H1 (cell line): ENCODE measurements around the gene BICDL1. TPM values are rescaled to one million over a fixed set of nuclear protein-coding genes. Genes with fewer than 3 reads are reported as not detected.

Source experiments
- ASH2L ChIP-seq: fragments of 200-600, 300-600 bp; sonication (generic); IDR thresholded peaks from one replicate; pipeline ENCODE4 v1.7.1; 2017; ENCODE audit warnings: low read length
- CBX8 ChIP-seq: fragments of 300-800, 300-1000 bp; sonication (generic); IDR thresholded peaks from 2 replicates; pipeline ENCODE4 v1.7.1; 2016; ENCODE audit warnings: low read depth, low read length, borderline replicate concordance
- CHD1 ChIP-seq: IDR thresholded peaks from 2 replicates; pipeline ENCODE4 v1.6.1; 2012; ENCODE audit warnings: low read depth, low read length, improper control_type of control experiment
- FOSL1 ChIP-seq: IDR thresholded peaks from 2 replicates; pipeline ENCODE4 v1.6.1; 2011; ENCODE audit warnings: mild to moderate bottlenecking, low read depth, low read length, moderate library complexity; ENCODE audit not compliant: insufficient read depth
- NANOG ChIP-seq: IDR thresholded peaks from 2 replicates; pipeline ENCODE4 v1.6.1; 2011; ENCODE audit warnings: low read length, low read depth, mild to moderate bottlenecking, inconsistent platforms; ENCODE audit not compliant: insufficient read depth, poor library complexity, severe bottlenecking
- SAP30 ChIP-seq: fragments of 300-600 bp; sonication (generic); IDR thresholded peaks from 2 replicates; pipeline ENCODE4 v1.7.1; 2012; ENCODE audit warnings: low read length, moderate library complexity, mild to moderate bottlenecking, inconsistent platforms; ENCODE audit not compliant: insufficient read depth, insufficient replicate concordance
- TCF12 ChIP-seq: IDR thresholded peaks from 2 replicates; pipeline ENCODE4 v1.6.1; 2011; ENCODE audit warnings: low read depth, mild to moderate bottlenecking, low read length
- polyA plus RNA-seq, 7 experiments: library from polyadenylated mRNA; depleted of rRNA in 3 of 7; stranded (reverse) in 5 of 7; unstranded in 2 of 7; fragments of >200 nt in 5 of 7; fragments of 200-250 nt in 2 of 7; gene quantifications; 1 replicate in 5 of 7; 2 replicates in 1 of 7; 4 replicates in 1 of 7; pipeline versions ENCODE4 v1.2.1 to v1.2.3, GENCODE V29; 2011 to 2013; ENCODE audit warnings: missing spikeins in 2 of 7, mixed read lengths in 2 of 7
- total RNA-seq: library from RNA; stranded (reverse); fragmentation: NEBNext Ultra II Directional; extraction: Animal tissue kit (Norgen Biotek cat#: 25700); gene quantifications from 2 replicates; pipeline ENCODE4 v1.2.1, GENCODE V29; 2021
- TF ChIP-seq, protein P1 (sequence below): IDR thresholded peaks from 2 replicates; pipeline ENCODE4 v1.6.1; 2012; ENCODE audit warnings: low read length, inconsistent platforms

Gene BICDL1
- total and polyA plus RNA-seq, 2 of the 8 experiments (the other 6 are each of a cell fraction or from before 2014, with no cell fraction given) = 17.2 to 25.9 TPM

DNA sequence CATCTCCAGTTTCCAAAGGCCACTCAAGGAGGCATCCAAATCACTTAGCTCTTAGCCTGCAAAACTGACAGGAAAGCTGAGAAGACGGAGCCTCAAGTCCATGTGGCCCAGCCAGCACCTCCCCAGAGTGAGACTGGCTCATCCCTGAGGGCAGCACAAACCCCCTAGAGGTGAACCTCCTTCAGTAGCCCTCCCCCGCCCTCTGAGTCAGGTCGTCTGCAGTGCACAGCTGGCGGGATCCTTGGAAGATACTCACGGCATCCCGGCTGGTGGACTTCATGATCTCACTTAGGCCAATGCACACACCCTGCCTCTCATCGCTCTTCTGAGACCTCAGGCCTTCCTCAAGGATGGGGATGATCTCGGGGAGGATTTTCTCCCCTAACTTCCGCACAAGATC, 151.6 kb downstream of the BICDL1 start (continued):
- TF ChIP-seq CBX8 (no peak), NANOG (no peak), CHD1 (no peak), TCF12 (no peak), FOSL1 (no peak), ASH2L (no peak), SAP30 (no peak)
- TF ChIP-seq, protein P1, sequence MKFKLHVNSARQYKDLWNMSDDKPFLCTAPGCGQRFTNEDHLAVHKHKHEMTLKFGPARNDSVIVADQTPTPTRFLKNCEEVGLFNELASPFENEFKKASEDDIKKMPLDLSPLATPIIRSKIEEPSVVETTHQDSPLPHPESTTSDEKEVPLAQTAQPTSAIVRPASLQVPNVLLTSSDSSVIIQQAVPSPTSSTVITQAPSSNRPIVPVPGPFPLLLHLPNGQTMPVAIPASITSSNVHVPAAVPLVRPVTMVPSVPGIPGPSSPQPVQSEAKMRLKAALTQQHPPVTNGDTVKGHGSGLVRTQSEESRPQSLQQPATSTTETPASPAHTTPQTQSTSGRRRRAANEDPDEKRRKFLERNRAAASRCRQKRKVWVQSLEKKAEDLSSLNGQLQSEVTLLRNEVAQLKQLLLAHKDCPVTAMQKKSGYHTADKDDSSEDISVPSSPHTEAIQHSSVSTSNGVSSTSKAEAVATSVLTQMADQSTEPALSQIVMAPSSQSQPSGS = no peak
